ENCODE measurements around the gene GMDS.
A peak's percentile ranks its signal among the peaks of the same experiment; 100 is the strongest.

GMDS gene

GRCh38 chr6:1610497-1611321, 634.7 kb downstream of the GMDS start:
- H3K4me2 ChIP-seq (ENCODE audit: low read length): peak overlapping the region; percentile 57
- no peaks in the 10 kb centered on the region for H3K36me3 ChIP-seq (ENCODE audit: control insufficient read depth, insufficient read depth, low read length)
- no peaks in the 10 kb centered on the region for H3K79me2 ChIP-seq
- no peaks in the 10 kb centered on the region for H3K4me1 ChIP-seq
- no peaks in the 10 kb centered on the region for H3K9me3 ChIP-seq (ENCODE audit: control insufficient read depth, low read length)
- no peak overlapping the region for H3K9ac ChIP-seq
- H3K27me3 ChIP-seq (ENCODE audit: control insufficient read depth, insufficient read depth, low read length): peaks cover 12% of the 10 kb centered on the region
- H2AFZ ChIP-seq: peak overlapping the region; percentile 49
- peak overlapping the region; percentile 48 for H3K27ac ChIP-seq
- peak overlapping the region; percentile 40 for H3K4me3 ChIP-seq (ENCODE audit: low read depth, low read length)
- no peak for TF ChIP-seq CTCF (IDR thresholded peaks at IDR 0.05)

GRCh38 chr6:1609648-1610496, 635.5 kb downstream of the GMDS start, which contains the start of gene FOXC1:
FOXC1 (plus strand) TSS chr6:1609915; CDS start chr6:1610446, 531 bp downstream.
- H3K79me2 ChIP-seq: no peaks in the 10 kb centered on the region
- H3K27ac ChIP-seq: peak within 1 kb of the TSS; percentile 48
- no peak for TF ChIP-seq CTCF (IDR thresholded peaks at IDR 0.05)
- no peaks in the 10 kb centered on the region for H3K9me3 ChIP-seq (ENCODE audit: control insufficient read depth, low read length)
- peak within 1 kb of the TSS; percentile 47 for H3K4me3 ChIP-seq (ENCODE audit: low read depth, low read length)
- peak within 1 kb of the TSS; percentile 65 for H2AFZ ChIP-seq
- H3K9ac ChIP-seq: no peak within 1 kb of the TSS
- no peaks in the 10 kb centered on the region for H3K36me3 ChIP-seq (ENCODE audit: control insufficient read depth, insufficient read depth, low read length)
- H3K4me2 ChIP-seq (ENCODE audit: low read length): peak within 1 kb of the TSS; percentile 72
- H3K27me3 ChIP-seq (ENCODE audit: control insufficient read depth, insufficient read depth, low read length): peaks cover 19% of the 10 kb centered on the region
- H3K4me1 ChIP-seq: no peaks in the 10 kb centered on the region

- H3K4me3 ChIP-seq (ENCODE audit: low read depth, low read length): peak overlapping the region; percentile 47
- no peaks in the 10 kb centered on the region for H3K79me2 ChIP-seq
- H3K4me2 ChIP-seq (ENCODE audit: low read length): peak overlapping the region; percentile 72
- no peak for TF ChIP-seq CTCF (IDR thresholded peaks at IDR 0.05)
- H3K27me3 ChIP-seq (ENCODE audit: control insufficient read depth, insufficient read depth, low read length): peaks cover 19% of the 10 kb centered on the region
- peak overlapping the region; percentile 65 for H2AFZ ChIP-seq
- no peaks in the 10 kb centered on the region for H3K4me1 ChIP-seq
- no peaks in the 10 kb centered on the region for H3K36me3 ChIP-seq (ENCODE audit: control insufficient read depth, insufficient read depth, low read length)
- peak overlapping the region; percentile 12 for H3K27ac ChIP-seq
- no peak overlapping the region for H3K9ac ChIP-seq
- H3K9me3 ChIP-seq (ENCODE audit: control insufficient read depth, low read length): no peaks in the 10 kb centered on the region
Observed at GRCh38 chr6:1609041-1609647, 636.3 kb downstream of the GMDS start.

GRCh38 chr6:1608222-1609040, 637.0 kb downstream of the GMDS start:
- Histone ChIP-seq H3K9ac (no peak overlapping the region), H3K4me1 (no peaks in the 10 kb centered on the region), H3K4me3 (ENCODE audit: low read depth, low read length) (no peak overlapping the region), H2AFZ (no peak overlapping the region), H3K79me2 (no peaks in the 10 kb centered on the region), H3K9me3 (ENCODE audit: control insufficient read depth, low read length) (no peaks in the 10 kb centered on the region), H3K4me2 (ENCODE audit: low read length) (no peak overlapping the region), H3K27ac (no peak overlapping the region), H3K27me3 (ENCODE audit: control insufficient read depth, insufficient read depth, low read length) (peaks cover 23% of the 10 kb centered on the region), H3K36me3 (ENCODE audit: control insufficient read depth, insufficient read depth, low read length) (no peaks in the 10 kb centered on the region)
- no peak for TF ChIP-seq CTCF (IDR thresholded peaks at IDR 0.05)
